MM.1S (cell line): ENCODE results near the gene SIK2.

Experiments
- DNase-seq: peaks from one replicate; pipeline ENCODE4 v3.0.0-alpha.2; 2015
- H2AFZ ChIP-seq: fragments of 300-600 bp; sonication (generic); 2 replicates; pipeline ENCODE4 v1.6.0; 2016; ENCODE audit warnings: antibody characterized with exemption, low read length
- H3F3A ChIP-seq: fragments of 300-600 bp; sonication (generic); 2 replicates; pipeline ENCODE4 v1.6.1; 2016; ENCODE audit warnings: mild to moderate bottlenecking, antibody characterized with exemption, low read length, moderate library complexity, mixed read lengths; ENCODE audit not compliant: insufficient read depth
- H3K27ac ChIP-seq: fragments of 300-600 bp; sonication (generic); 2 replicates; pipeline ENCODE4 v1.5.1; 2016; ENCODE audit warnings: mild to moderate bottlenecking, low read length
- H3K27me3 ChIP-seq: fragments of 300-600 bp; sonication (generic); replicated peaks from 2 replicates; pipeline ENCODE4 v1.6.0; 2016; ENCODE audit warnings: low read length; ENCODE audit not compliant: insufficient read depth
- H3K36me3 ChIP-seq: fragments of 300-600 bp; sonication (generic); replicated peaks from 2 replicates; pipeline ENCODE4 v1.6.1; 2016; ENCODE audit warnings: mild to moderate bottlenecking, low read length, mixed read lengths; ENCODE audit not compliant: insufficient read depth
- H3K4me1 ChIP-seq: fragments of 300-600 bp; sonication (generic); 2 replicates; pipeline ENCODE4 v1.6.1; 2016; ENCODE audit warnings: low read length, mixed read lengths
- H3K4me2 ChIP-seq: fragments of 300-600 bp; sonication (generic); 2 replicates; pipeline ENCODE4 v1.6.0; 2016; ENCODE audit warnings: low read depth, low read length
- H3K4me3 ChIP-seq: fragments of 300-600 bp; sonication (generic); 2 replicates; pipeline ENCODE4 v1.5.1; 2016; ENCODE audit warnings: low read length, mixed read lengths
- H3K79me2 ChIP-seq: fragments of 300-600 bp; sonication (generic); 2 replicates; pipeline ENCODE4 v1.6.1; 2016; ENCODE audit warnings: mixed run types, low read length, mixed read lengths
- H3K9ac ChIP-seq: fragments of 300-600 bp; sonication (generic); 2 replicates; pipeline ENCODE4 v1.6.1; 2016; ENCODE audit warnings: low read length, mixed read lengths
- H3K9me2 ChIP-seq: fragments of 300-600 bp; sonication (generic); replicated peaks from 2 replicates; pipeline ENCODE4 v1.6.1; 2016; ENCODE audit warnings: mild to moderate bottlenecking, low read length, mixed read lengths; ENCODE audit not compliant: insufficient read depth
- H3K9me3 ChIP-seq: fragments of 300-600 bp; sonication (generic); replicated peaks from 2 replicates; pipeline ENCODE4 v1.6.1; 2016; ENCODE audit warnings: mild to moderate bottlenecking, low read length, mixed read lengths; ENCODE audit not compliant: insufficient read depth
- H4K20me1 ChIP-seq: fragments of 300-600 bp; sonication (generic); 2 replicates; pipeline ENCODE4 v1.6.1; 2016; ENCODE audit warnings: mild to moderate bottlenecking, low read length, moderate library complexity, mixed read lengths; ENCODE audit not compliant: insufficient read depth
- EZH2 ChIP-seq: fragments of 300-600 bp; sonication (generic); optimal IDR thresholded peaks from 2 replicates; pipeline ENCODE3; 2017; ENCODE audit warnings: low read depth, mild to moderate bottlenecking, antibody characterized with exemption, low read length, mixed read lengths
- EZH2phosphoT487 ChIP-seq: fragments of 300-600 bp; sonication (generic); IDR thresholded peaks from 2 replicates; pipeline ENCODE4 v1.6.1; 2018; ENCODE audit warnings: antibody characterized with exemption, low read length
- TF ChIP-seq, protein P1 (sequence below): fragments of 300-600 bp; sonication (generic); IDR thresholded peaks from 2 replicates; pipeline ENCODE4 v1.5.1; 2016; ENCODE audit warnings: antibody characterized with exemption, low read length, mixed read lengths

The SIK2 gene

DNA sequence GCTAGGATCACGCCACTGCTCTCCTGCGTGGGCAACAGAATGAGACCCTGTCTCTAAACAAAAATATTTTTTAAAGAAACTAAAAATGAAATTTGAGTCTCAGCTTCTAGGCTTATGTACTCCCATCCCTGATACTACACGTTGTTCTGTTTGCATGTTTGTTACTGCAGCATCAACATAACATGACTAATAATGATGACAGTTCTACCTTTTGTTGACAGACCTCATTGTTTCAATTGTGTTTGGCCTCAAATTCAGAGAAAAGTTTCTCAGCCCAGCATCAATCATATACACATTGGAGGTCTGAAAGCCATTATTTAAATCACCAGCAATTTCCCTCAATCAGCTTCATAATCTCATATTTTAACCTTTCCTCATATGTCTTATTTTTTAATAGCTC, 40.9 kb upstream of the SIK2 start:
- no peak overlapping the region for H2AFZ ChIP-seq
- no peak overlapping the region for H3K27ac ChIP-seq
- 0 out of 2 replicates have a peak, but pooled peaks cover 3% of the 10 kb centered on the region for H3K4me1 ChIP-seq
- no peak for DNase-seq
- no peaks in the 10 kb centered on the region for H3K36me3 ChIP-seq
- no peaks in the 10 kb centered on the region for H3F3A ChIP-seq
- H3K4me2 ChIP-seq, result no peak overlapping the region
- no peaks in the 10 kb centered on the region for H4K20me1 ChIP-seq
- no peak overlapping the region for H3K4me3 ChIP-seq
- H3K27me3 ChIP-seq, result no peaks in the 10 kb centered on the region
- H3K9ac ChIP-seq, result no peak overlapping the region
- TF ChIP-seq EZH2 (no peak), EZH2phosphoT487 (no peak)
- TF ChIP-seq, protein P1, sequence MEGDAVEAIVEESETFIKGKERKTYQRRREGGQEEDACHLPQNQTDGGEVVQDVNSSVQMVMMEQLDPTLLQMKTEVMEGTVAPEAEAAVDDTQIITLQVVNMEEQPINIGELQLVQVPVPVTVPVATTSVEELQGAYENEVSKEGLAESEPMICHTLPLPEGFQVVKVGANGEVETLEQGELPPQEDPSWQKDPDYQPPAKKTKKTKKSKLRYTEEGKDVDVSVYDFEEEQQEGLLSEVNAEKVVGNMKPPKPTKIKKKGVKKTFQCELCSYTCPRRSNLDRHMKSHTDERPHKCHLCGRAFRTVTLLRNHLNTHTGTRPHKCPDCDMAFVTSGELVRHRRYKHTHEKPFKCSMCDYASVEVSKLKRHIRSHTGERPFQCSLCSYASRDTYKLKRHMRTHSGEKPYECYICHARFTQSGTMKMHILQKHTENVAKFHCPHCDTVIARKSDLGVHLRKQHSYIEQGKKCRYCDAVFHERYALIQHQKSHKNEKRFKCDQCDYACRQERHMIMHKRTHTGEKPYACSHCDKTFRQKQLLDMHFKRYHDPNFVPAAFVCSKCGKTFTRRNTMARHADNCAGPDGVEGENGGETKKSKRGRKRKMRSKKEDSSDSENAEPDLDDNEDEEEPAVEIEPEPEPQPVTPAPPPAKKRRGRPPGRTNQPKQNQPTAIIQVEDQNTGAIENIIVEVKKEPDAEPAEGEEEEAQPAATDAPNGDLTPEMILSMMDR, result no peak
- no peaks in the 10 kb centered on the region for H3K9me2 ChIP-seq
- H3K9me3 ChIP-seq, result no peaks in the 10 kb centered on the region
- no peaks in the 10 kb centered on the region for H3K79me2 ChIP-seq

DNA sequence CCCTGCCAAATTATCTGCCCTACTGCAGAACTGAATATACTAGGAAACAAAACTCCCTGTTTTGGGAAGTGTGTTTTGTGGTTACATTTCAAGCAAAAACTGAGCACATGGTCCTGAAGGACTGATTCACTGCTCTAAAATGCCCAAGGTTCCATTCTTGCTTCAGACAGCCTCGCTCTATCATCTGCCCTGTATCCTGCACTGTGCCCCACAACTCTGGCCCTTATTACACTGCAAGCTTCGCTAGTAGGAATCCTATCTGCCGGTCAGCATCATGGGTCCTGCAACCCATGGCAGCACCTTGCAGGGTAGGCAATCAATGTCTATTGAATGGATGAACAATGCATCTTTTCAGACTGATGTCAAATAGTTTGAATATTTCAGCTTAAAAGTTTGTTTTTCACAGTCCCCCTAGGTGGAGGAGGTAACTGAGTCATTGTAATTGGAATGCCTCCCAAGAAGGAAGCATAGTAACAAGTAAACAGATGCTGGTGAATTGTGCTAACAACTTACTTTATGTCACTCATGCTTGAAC, 40.4 kb upstream of the SIK2 start:
- TF ChIP-seq, protein P1, result no peak
- no peak for TF ChIP-seq EZH2
- no peak for TF ChIP-seq EZH2phosphoT487
- H3F3A ChIP-seq, result no peaks in the 10 kb centered on the region
- H2AFZ ChIP-seq, result no peak overlapping the region
- H3K79me2 ChIP-seq, result no peaks in the 10 kb centered on the region
- H4K20me1 ChIP-seq, result no peaks in the 10 kb centered on the region
- no peaks in the 10 kb centered on the region for H3K9me2 ChIP-seq
- H3K4me3 ChIP-seq, result no peak overlapping the region
- DNase-seq, result no peak
- no peaks in the 10 kb centered on the region for H3K9me3 ChIP-seq
- no peak overlapping the region for H3K4me2 ChIP-seq
- no peak overlapping the region for H3K27ac ChIP-seq
- no peaks in the 10 kb centered on the region for H3K36me3 ChIP-seq
- no peak overlapping the region for H3K9ac ChIP-seq
- no peaks in the 10 kb centered on the region for H3K27me3 ChIP-seq
- H3K4me1 ChIP-seq, result 0 out of 2 replicates have a peak, but pooled peaks cover 3% of the 10 kb centered on the region

DNA sequence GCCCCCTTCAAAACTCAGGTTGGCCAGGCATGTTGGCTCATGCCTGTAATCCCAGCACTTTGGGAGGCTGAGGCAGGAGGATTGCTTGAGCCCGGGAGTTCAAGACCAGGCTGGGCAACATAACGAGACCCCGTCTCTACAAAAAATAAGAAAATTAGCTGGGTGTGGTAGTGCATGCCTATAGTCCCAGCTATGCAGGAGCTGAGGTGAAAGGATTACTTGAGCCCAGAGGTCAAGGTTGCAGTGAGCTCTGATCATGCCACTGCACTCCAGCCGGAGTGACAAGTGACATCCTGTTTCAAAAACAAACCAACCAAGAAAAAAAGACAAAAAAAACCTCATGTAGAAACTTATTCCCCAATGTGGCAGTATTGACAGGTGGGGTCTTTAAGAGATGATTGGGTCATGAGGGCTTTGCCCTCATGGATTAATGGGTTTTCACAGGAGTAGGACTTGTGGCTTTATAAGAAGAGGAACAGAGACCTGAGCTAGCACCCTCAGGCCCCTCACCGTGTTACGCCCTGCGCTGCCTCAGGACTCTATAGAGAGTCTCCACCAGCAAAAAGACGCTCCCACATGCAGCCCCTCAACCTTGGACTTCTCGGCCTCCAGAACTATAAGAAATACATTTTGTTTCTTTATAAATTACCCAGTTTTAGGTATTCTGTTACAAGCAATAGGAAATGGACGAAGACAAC, 39.4 kb upstream of the SIK2 start:
- no peaks in the 10 kb centered on the region for H3K4me1 ChIP-seq
- no peak for TF ChIP-seq EZH2
- no peak for TF ChIP-seq EZH2phosphoT487
- TF ChIP-seq, protein P1, result no peak
- no peak overlapping the region for H3K4me2 ChIP-seq
- H3K27ac ChIP-seq, result no peak overlapping the region
- no peak overlapping the region for H2AFZ ChIP-seq
- H3K9ac ChIP-seq, result no peak overlapping the region
- no peak overlapping the region for H3K4me3 ChIP-seq
- H3F3A ChIP-seq, result no peaks in the 10 kb centered on the region
- no peaks in the 10 kb centered on the region for H3K79me2 ChIP-seq
- no peaks in the 10 kb centered on the region for H3K27me3 ChIP-seq
- no peaks in the 10 kb centered on the region for H3K9me2 ChIP-seq
- no peak for DNase-seq
- no peaks in the 10 kb centered on the region for H3K36me3 ChIP-seq
- H3K9me3 ChIP-seq, result no peaks in the 10 kb centered on the region
- H4K20me1 ChIP-seq, result no peaks in the 10 kb centered on the region
